Uterus (tissue), 2 donors: Measurements from ENCODE around the gene DVL1.

Source experiments
- POLR2A ChIP-seq, 2 donors: fragments of 450-650 bp; IDR thresholded peaks; one replicate each; pipeline ENCODE4 v1.6.1; 2016; ENCODE audit warnings: antibody characterized with exemption in 2 of 2, mild to moderate bottlenecking in 1 of 2, moderate library complexity in 1 of 2
- TF ChIP-seq, protein P1 (sequence below), 4 experiments: fragments of 200-600 bp in 2 of 4; fragments of 450-650 bp in 2 of 4; sonication (generic) in 2 of 4; IDR thresholded peaks; one replicate each; pipeline ENCODE4 v1.5.1; 2016 to 2019; ENCODE audit warnings: antibody characterized with exemption in 4 of 4, mild to moderate bottlenecking in 2 of 4, moderate library complexity in 1 of 4

DNA sequence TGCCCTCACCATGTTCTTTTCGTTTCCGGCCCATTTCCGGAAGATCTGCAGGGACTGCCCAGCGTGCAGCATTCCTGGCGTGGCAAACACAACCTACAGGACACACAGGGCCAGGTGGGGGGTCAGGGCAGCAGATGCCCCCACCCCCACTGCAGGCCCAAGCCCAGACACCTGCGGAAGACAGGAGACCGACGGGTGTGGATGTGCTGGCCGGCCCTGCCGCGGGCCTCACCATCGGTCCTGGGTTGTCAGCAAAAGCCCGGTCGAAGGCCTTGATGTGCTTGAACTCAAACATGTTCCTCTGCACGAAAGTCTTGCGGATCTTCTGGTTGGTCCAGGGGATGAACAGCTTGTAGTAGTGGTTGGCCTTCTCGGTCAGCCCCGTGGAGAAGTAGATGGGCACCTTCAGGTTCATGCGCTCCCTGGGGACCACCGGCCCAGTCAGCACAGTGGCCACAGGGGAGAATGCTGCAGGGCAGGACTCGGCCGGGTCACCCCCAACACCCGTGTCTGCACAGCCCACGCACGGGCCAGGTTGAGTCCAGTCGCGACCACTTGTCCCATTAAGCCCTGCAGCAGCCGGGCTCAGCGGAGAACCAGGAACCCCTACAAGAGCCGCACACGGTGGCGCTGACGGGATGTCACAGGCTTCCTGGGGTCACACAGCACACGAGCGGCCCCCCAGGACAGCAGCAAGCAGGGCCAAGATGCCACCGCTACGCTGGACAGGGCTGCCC lies 35.5 kb downstream of the DVL1 start:
- TF ChIP-seq, protein P1, sequence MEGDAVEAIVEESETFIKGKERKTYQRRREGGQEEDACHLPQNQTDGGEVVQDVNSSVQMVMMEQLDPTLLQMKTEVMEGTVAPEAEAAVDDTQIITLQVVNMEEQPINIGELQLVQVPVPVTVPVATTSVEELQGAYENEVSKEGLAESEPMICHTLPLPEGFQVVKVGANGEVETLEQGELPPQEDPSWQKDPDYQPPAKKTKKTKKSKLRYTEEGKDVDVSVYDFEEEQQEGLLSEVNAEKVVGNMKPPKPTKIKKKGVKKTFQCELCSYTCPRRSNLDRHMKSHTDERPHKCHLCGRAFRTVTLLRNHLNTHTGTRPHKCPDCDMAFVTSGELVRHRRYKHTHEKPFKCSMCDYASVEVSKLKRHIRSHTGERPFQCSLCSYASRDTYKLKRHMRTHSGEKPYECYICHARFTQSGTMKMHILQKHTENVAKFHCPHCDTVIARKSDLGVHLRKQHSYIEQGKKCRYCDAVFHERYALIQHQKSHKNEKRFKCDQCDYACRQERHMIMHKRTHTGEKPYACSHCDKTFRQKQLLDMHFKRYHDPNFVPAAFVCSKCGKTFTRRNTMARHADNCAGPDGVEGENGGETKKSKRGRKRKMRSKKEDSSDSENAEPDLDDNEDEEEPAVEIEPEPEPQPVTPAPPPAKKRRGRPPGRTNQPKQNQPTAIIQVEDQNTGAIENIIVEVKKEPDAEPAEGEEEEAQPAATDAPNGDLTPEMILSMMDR (IDR thresholded peaks at IDR 0.05): no peak
- no peak for TF ChIP-seq POLR2A (IDR thresholded peaks at IDR 0.05)
